ENCODE measurements around the gene ITPR2.
"Not testable (repeated sequence)": the region's sequence is repeated elsewhere in the genome, so short reads cannot be mapped to it uniquely, and the experiment has no call there.

Gene ITPR2

GRCh38 chr12:26551385-26551784 is 281.6 kb downstream of the ITPR2 start:
- DNase-seq: no peak

GRCh38 chr12:26548227-26548626 is 284.8 kb downstream of the ITPR2 start:
- DNase-seq: no peak

- no peak for DNase-seq
These were observed 286.3 kb downstream of the ITPR2 start for GRCh38 chr12:26546535-26547314.

GRCh38 chr12:26539131-26539530 is 293.9 kb downstream of the ITPR2 start:
- no peak for DNase-seq

GRCh38 chr12:26537651-26538050 is 295.3 kb downstream of the ITPR2 start:
- DNase-seq: no peak

- no peak for DNase-seq
These were observed 295.9 kb downstream of the ITPR2 start for GRCh38 chr12:26537126-26537525.

- DNase-seq: no peak
These were observed 297.2 kb downstream of the ITPR2 start for GRCh38 chr12:26535826-26536225.

- no peak for DNase-seq
These were observed 298.9 kb downstream of the ITPR2 start for GRCh38 chr12:26534071-26534470.

- DNase-seq: no peak
These were observed 299.8 kb downstream of the ITPR2 start for GRCh38 chr12:26533211-26533610.

- DNase-seq: no peak
These were observed 302.5 kb downstream of the ITPR2 start for GRCh38 chr12:26530461-26530860.

- DNase-seq: no peak
These were observed 304.1 kb downstream of the ITPR2 start for GRCh38 chr12:26528943-26529342.

- DNase-seq: no peak
These were observed 305.3 kb downstream of the ITPR2 start for GRCh38 chr12:26527682-26528081.

GRCh38 chr12:26524862-26525465 is 308.0 kb downstream of the ITPR2 start:
- no peak for DNase-seq

GRCh38 chr12:26523708-26524150 is 309.3 kb downstream of the ITPR2 start:
- peak; percentile 63 for DNase-seq

GRCh38 chr12:26520869-26521268 is 312.1 kb downstream of the ITPR2 start:
- no peak for DNase-seq

GRCh38 chr12:26520109-26520508 is 312.9 kb downstream of the ITPR2 start:
- DNase-seq: no peak

GRCh38 chr12:26519462-26519861 is 313.5 kb downstream of the ITPR2 start:
- no peak for DNase-seq

- DNase-seq: not testable (repeated sequence)
These were observed 315.7 kb downstream of the ITPR2 start for GRCh38 chr12:26517320-26517719.

- no peak for DNase-seq
These were observed 318.6 kb downstream of the ITPR2 start for GRCh38 chr12:26514364-26514763.

- DNase-seq: no peak
These were observed 319.5 kb downstream of the ITPR2 start for GRCh38 chr12:26513363-26514043.

- DNase-seq: no peak
These were observed 320.8 kb downstream of the ITPR2 start for GRCh38 chr12:26512213-26512612.

- no peak for DNase-seq
These were observed 322.7 kb downstream of the ITPR2 start for GRCh38 chr12:26510354-26510674.

GRCh38 chr12:26507613-26508012 is 325.4 kb downstream of the ITPR2 start:
- DNase-seq: no peak

GRCh38 chr12:26499979-26500640 is 332.9 kb downstream of the ITPR2 start:
- no peak for DNase-seq

Measured in left hindlimb (tissue), 1 donor.